Loucy (cell line): Measurements from ENCODE around the gene GABBR1.

Experiments used
- EZH2phosphoT487 ChIP-seq: fragments of 200-600 bp; IDR thresholded peaks from 2 replicates; pipeline ENCODE4 v1.6.1; 2018; ENCODE audit warnings: antibody characterized with exemption, mild to moderate bottlenecking, moderate library complexity, borderline replicate concordance
- TF ChIP-seq, protein P1 (sequence below): fragments of 200-600 bp; sonication (generic); conservative IDR thresholded peaks from 2 replicates; pipeline ENCODE4 v1.5.1; 2014; ENCODE audit warnings: mild to moderate bottlenecking, antibody characterized with exemption, low read length

DNA sequence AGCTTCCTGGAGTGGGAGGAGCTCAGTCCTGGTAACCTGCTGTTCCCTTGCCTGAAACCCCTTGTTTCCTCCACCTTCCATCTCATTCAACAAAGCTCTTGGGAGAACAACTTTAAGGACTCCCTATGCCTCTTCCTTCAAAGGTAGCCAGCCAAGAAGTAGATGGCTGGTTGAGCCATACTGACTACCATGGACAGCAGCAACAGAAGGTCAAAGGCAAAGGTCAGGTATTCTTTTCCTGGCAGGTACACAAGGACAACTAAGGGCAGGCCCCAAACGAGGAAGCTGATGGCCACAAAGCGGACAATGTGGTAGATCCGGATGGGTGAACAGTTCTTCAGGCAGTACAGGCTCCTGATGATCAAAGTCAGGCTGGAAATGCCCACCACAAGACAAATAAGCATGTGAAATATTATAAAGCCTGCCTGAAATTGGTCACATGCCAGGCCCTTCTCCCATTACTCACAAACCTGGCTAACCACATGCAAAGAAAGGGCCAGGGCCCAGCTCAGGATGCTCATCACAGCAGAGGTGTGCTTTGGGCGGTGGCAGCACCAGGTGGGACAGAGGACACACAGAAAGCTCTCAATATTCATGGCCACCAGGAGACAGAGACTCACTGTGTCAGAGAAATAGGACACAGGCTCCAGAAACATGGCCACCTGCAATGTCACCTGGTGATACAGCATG is 95.1 kb downstream of the GABBR1 start:
- TF ChIP-seq, protein P1, sequence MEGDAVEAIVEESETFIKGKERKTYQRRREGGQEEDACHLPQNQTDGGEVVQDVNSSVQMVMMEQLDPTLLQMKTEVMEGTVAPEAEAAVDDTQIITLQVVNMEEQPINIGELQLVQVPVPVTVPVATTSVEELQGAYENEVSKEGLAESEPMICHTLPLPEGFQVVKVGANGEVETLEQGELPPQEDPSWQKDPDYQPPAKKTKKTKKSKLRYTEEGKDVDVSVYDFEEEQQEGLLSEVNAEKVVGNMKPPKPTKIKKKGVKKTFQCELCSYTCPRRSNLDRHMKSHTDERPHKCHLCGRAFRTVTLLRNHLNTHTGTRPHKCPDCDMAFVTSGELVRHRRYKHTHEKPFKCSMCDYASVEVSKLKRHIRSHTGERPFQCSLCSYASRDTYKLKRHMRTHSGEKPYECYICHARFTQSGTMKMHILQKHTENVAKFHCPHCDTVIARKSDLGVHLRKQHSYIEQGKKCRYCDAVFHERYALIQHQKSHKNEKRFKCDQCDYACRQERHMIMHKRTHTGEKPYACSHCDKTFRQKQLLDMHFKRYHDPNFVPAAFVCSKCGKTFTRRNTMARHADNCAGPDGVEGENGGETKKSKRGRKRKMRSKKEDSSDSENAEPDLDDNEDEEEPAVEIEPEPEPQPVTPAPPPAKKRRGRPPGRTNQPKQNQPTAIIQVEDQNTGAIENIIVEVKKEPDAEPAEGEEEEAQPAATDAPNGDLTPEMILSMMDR = no peak
- no peak for TF ChIP-seq EZH2phosphoT487
